ENCODE results near the gene MEPCE. TPM values are rescaled to one million over a fixed set of nuclear protein-coding genes. Genes with fewer than 3 reads are reported as not detected.
"Not testable (repeated sequence)": the region's sequence is repeated elsewhere in the genome, so short reads cannot be mapped to it uniquely, and the experiment has no call there.

Gene MEPCE
- total RNA-seq, 2 experiments from 2014 or later = 52.6 to 57.0 TPM

- ChIA-PET POLR2A (interaction anchor here (0.6 to 2.8 kb wide), 5 partner anchors 8 to 176 kb away, joined by 3 to 10 read pairs (median 3); partner anchors contain the start of genes FBXO24, LRCH4 and ZCWPW1), CTCF (interaction anchor here (0.5 kb wide), 1 partner anchor 97 kb away, joined by 3 read pairs; no protein-coding TSS in a partner anchor)
- no peaks in the 10 kb centered on the region for H3K27me3 Mint-ChIP-seq
- Histone ChIP-seq H3K4me1 (ENCODE audit: insufficient read depth, low read length) (peaks cover 16% of the 10 kb centered on the region), H3K36me3 (ENCODE audit: insufficient read depth, low read length) (no peaks in the 10 kb centered on the region), H3K27me3 (ENCODE audit: control insufficient read depth in 1 of 2, insufficient read depth in 2 of 2, low read length in 2 of 2) (no peaks in the 10 kb centered on the region), H3K4me3 (ENCODE audit: low read length) (no peak overlapping the region), H3K9me3 (ENCODE audit: control insufficient read depth in 1 of 2, insufficient read depth in 1 of 2, low read length in 2 of 2) (no peaks in the 10 kb centered on the region), H3K27ac (ENCODE audit: low read depth in 1 of 2, low read length in 2 of 2) (no peak overlapping the region)
- no peaks in the 10 kb centered on the region for H3K36me3 Mint-ChIP-seq (ENCODE audit: low read depth)
- H3K4me3 Mint-ChIP-seq = no peak overlapping the region
- TF ChIP-seq CTCF (IDR thresholded peaks at IDR 0.05) = no peak
- no peak overlapping the region for H3K27ac Mint-ChIP-seq
- intact Hi-C loops (cut with DNase I, micrococcal nuclease) = no loop called here
- peaks cover 6% of the 10 kb centered on the region for H3K4me1 Mint-ChIP-seq (ENCODE audit: low read depth)
- H3K9me3 Mint-ChIP-seq = no peaks in the 10 kb centered on the region
- ATAC-seq (ENCODE audit: poor library complexity) (no peak), DNase-seq (peak in 2 of 14 experiments; percentile 49 to 61)
Measured at GRCh38 chr7:100444311-100445278, 15.0 kb downstream of the MEPCE start.

GRCh38 chr7:100446040-100446439 is 16.4 kb downstream of the MEPCE start:
- H3K27ac Mint-ChIP-seq = no peak overlapping the region
- ATAC-seq (ENCODE audit: poor library complexity) (no peak), DNase-seq (no peak)
- H3K4me1 ChIP-seq (ENCODE audit: insufficient read depth, low read length) = peaks cover 27% of the 10 kb centered on the region
- CTCF ChIA-PET = no interaction called here
- no peaks in the 10 kb centered on the region for H3K36me3 ChIP-seq (ENCODE audit: insufficient read depth, low read length)
- H3K4me1 Mint-ChIP-seq (ENCODE audit: low read depth) = peaks cover 15% of the 10 kb centered on the region
- no peaks in the 10 kb centered on the region for H3K9me3 ChIP-seq (ENCODE audit: control insufficient read depth in 1 of 2, insufficient read depth in 1 of 2, low read length in 2 of 2)
- POLR2A ChIA-PET = interaction anchor here (1.2 to 2.8 kb wide), 2 partner anchors 9 to 17 kb away, joined by 3 to 10 read pairs; partner anchors contain the start of gene ZCWPW1
- intact Hi-C loops (cut with DNase I, micrococcal nuclease) = no loop called here
- no peaks in the 10 kb centered on the region for H3K36me3 Mint-ChIP-seq (ENCODE audit: low read depth)
- no peak overlapping the region for H3K4me3 ChIP-seq (ENCODE audit: low read length)
- H3K9me3 Mint-ChIP-seq = no peaks in the 10 kb centered on the region
- no peaks in the 10 kb centered on the region for H3K27me3 Mint-ChIP-seq
- TF ChIP-seq CTCF (IDR thresholded peaks at IDR 0.05) = no peak
- no peak overlapping the region for H3K27ac ChIP-seq (ENCODE audit: low read depth in 1 of 2, low read length in 2 of 2)
- no peak overlapping the region for H3K4me3 Mint-ChIP-seq
- no peaks in the 10 kb centered on the region for H3K27me3 ChIP-seq (ENCODE audit: control insufficient read depth in 1 of 2, insufficient read depth in 2 of 2, low read length in 2 of 2)

GRCh38 chr7:100447363-100447762 is 17.7 kb downstream of the MEPCE start:
- H3K27ac ChIP-seq (ENCODE audit: low read depth in 1 of 2, low read length in 2 of 2); CTCF ChIA-PET; ATAC-seq (ENCODE audit: poor library complexity); H3K36me3 ChIP-seq (ENCODE audit: insufficient read depth, low read length); H3K4me3 ChIP-seq (ENCODE audit: low read length); H3K27ac Mint-ChIP-seq; H3K36me3 Mint-ChIP-seq (ENCODE audit: low read depth); intact Hi-C loops (cut with DNase I, micrococcal nuclease); H3K9me3 Mint-ChIP-seq; H3K4me3 Mint-ChIP-seq; H3K27me3 ChIP-seq (ENCODE audit: control insufficient read depth in 1 of 2, insufficient read depth in 2 of 2, low read length in 2 of 2); H3K27me3 Mint-ChIP-seq; H3K9me3 ChIP-seq (ENCODE audit: control insufficient read depth in 1 of 2, insufficient read depth in 1 of 2, low read length in 2 of 2): not testable (repeated sequence)
- peak in 1 of 14 experiments; percentile 6 for DNase-seq
- H3K4me1 Mint-ChIP-seq (ENCODE audit: low read depth) = peaks cover 15% of the 10 kb centered on the region
- peaks cover 27% of the 10 kb centered on the region for H3K4me1 ChIP-seq (ENCODE audit: insufficient read depth, low read length)
- POLR2A ChIA-PET = interaction anchor here (0.6 to 1.3 kb wide), 2 partner anchors 11 to 19 kb away, joined by 3 to 5 read pairs; partner anchors contain the start of genes PPP1R35 and ZCWPW1
